Breast epithelium (tissue), 4 donors: ENCODE measurements around the gene PAMR1. TPM values are rescaled to one million over a fixed set of nuclear protein-coding genes. Genes with fewer than 3 reads are reported as not detected.
A peak's percentile ranks its signal among the peaks of the same experiment; 100 is the strongest.

Experiments used
- DNase-seq, 2 donors: peaks; one replicate each; pipeline ENCODE4 v3.0.0-alpha.2; 2019; ENCODE audit warnings: low spot score in 2 of 2
- H3K27ac ChIP-seq, 2 donors: fragments of 200-600 bp; sonication (generic) in 1 of 2; one replicate each; pipeline ENCODE4 v1.5.1; 2016 to 2019; ENCODE audit warnings: mild to moderate bottlenecking in 1 of 2
- H3K27me3 ChIP-seq, 2 donors: fragments of 200-600 bp; sonication (generic) in 1 of 2; one replicate each; pipeline versions ENCODE4 v1.5.1 to v1.6.0; 2017 to 2019; ENCODE audit warnings: control low read depth in 1 of 2, mild to moderate bottlenecking in 1 of 2
- H3K36me3 ChIP-seq: fragments of 200-600 bp; one replicate; pipeline ENCODE4 v1.5.1; 2019
- H3K4me1 ChIP-seq, 2 donors: fragments of 200-600 bp; sonication (generic); one replicate each; pipeline ENCODE4 v1.5.1; 2016 to 2019; ENCODE audit warnings: control low read depth in 1 of 2
- H3K4me3 ChIP-seq, 3 donors: fragments of 200-600 bp; sonication (generic); 1 replicate in 2 of 3; 2 replicates in 1 of 3; pipeline ENCODE4 v1.5.1; 2016 to 2019; ENCODE audit warnings: mild to moderate bottlenecking in 3 of 3, moderate library complexity in 2 of 3
- H3K9me3 ChIP-seq, 2 donors: fragments of 200-600 bp; sonication (generic) in 1 of 2; one replicate each; pipeline ENCODE4 v1.5.1; 2016 to 2019; ENCODE audit warnings: control low read depth in 1 of 2
- POLR2A ChIP-seq: fragments of 450-650 bp; IDR thresholded peaks from one replicate; pipeline ENCODE4 v1.6.1; 2016; ENCODE audit warnings: antibody characterized with exemption, mild to moderate bottlenecking, moderate library complexity
- POLR2AphosphoS5 ChIP-seq, 3 donors: sonication (generic); formaldehyde crosslinking; IDR thresholded peaks; one replicate each; pipeline ENCODE4 v1.6.1; 2017; ENCODE audit warnings: antibody characterized with exemption in 3 of 3
- intact Hi-C: fragments of 100-400 bp; cut with DNase I; formaldehyde crosslinking; loops from one replicate; pipeline ENCODE4 v1.15.1; 2023; ENCODE audit warnings: low total_unique reads
- total RNA-seq, 3 donors: library from RNA; depleted of rRNA; stranded (reverse); fragments of >200 nt; gene quantifications; one replicate each; pipeline ENCODE4 v1.1.0, GENCODE V29; 2016
- TF ChIP-seq, protein P1 (sequence below), 3 donors: fragments of 450-650 bp; IDR thresholded peaks; one replicate each; pipeline ENCODE4 v1.5.1; 2016 to 2017; ENCODE audit warnings: antibody characterized with exemption in 3 of 3, mild to moderate bottlenecking in 3 of 3, moderate library complexity in 3 of 3

Gene PAMR1
- total RNA-seq, 3 donors from 2014 or later = 8.8 to 36.4 (median 11.3) TPM

DNA sequence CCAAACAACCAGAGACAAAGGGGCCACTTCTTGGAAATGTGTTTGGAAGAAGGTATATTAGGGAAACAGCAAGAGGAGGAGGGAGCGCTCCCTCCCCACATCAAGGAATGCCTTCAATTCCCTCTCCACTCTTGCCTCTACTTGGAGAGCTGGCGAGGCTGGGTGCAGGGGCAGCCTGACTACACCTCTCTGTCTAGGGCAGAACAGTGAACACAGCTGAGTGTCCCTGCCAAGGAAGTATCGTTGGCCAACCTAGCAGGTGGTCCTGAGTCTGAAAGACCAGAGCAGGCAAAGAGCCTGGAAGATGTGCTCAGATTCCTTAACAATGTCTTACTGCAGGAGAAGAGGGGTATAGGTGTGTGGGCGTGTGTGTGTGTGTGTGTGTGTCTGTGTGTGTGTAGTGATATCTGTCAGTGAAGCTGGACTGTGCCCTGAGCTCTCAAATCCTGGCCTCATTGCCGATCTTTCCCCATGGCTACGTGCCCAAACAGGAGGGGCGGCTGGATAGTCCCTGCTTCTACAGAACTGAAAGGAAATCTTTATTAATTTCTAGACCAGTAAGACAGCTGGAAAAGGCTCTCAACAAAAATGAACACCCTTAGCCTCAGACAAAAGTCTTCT, 46.8 kb downstream of the PAMR1 start:
- intact Hi-C loops = no loop called here
- Histone ChIP-seq H3K4me1 (no peaks in the 10 kb centered on the region), H3K27ac (peak overlapping the region in 1 of 2 donors; percentile 21), H3K27me3 (no peaks in the 10 kb centered on the region), H3K4me3 (peak overlapping the region in 1 of 3 donors; percentile 6), H3K36me3 (no peaks in the 10 kb centered on the region), H3K9me3 (no peaks in the 10 kb centered on the region)
- DNase-seq = peak in 1 of 2 donors; percentile 47
- TF ChIP-seq, protein P1, sequence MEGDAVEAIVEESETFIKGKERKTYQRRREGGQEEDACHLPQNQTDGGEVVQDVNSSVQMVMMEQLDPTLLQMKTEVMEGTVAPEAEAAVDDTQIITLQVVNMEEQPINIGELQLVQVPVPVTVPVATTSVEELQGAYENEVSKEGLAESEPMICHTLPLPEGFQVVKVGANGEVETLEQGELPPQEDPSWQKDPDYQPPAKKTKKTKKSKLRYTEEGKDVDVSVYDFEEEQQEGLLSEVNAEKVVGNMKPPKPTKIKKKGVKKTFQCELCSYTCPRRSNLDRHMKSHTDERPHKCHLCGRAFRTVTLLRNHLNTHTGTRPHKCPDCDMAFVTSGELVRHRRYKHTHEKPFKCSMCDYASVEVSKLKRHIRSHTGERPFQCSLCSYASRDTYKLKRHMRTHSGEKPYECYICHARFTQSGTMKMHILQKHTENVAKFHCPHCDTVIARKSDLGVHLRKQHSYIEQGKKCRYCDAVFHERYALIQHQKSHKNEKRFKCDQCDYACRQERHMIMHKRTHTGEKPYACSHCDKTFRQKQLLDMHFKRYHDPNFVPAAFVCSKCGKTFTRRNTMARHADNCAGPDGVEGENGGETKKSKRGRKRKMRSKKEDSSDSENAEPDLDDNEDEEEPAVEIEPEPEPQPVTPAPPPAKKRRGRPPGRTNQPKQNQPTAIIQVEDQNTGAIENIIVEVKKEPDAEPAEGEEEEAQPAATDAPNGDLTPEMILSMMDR (IDR thresholded peaks at IDR 0.05) = no peak
- TF ChIP-seq POLR2AphosphoS5 (IDR thresholded peaks at IDR 0.05) (no peak), POLR2A (no peak)

DNA sequence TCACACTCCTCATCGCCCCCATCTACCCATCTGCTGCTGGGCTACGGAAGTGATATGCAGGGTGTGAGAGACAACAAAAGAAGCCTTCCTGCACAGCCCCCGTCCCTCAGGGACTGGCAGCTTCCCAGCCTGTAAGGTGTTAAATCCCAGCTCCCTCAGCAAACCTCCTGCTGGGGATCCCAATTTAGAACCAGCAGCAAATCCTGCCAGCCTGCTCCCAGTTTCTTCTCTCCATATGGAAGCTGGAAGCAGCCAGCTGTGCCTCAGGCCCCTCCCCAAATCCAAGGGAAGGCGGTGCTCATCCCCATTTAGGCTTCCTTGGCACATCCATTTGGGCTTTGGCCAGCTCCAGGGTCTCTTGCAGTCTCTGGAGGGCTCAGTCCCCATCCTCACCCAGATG, 47.5 kb downstream of the PAMR1 start:
- no peaks in the 10 kb centered on the region for H3K4me1 ChIP-seq
- intact Hi-C loops = no loop called here
- no peak overlapping the region for H3K4me3 ChIP-seq
- H3K36me3 ChIP-seq = no peaks in the 10 kb centered on the region
- no peak for DNase-seq
- no peak overlapping the region for H3K27ac ChIP-seq
- no peaks in the 10 kb centered on the region for H3K9me3 ChIP-seq
- H3K27me3 ChIP-seq = no peaks in the 10 kb centered on the region
- TF ChIP-seq POLR2AphosphoS5 (IDR thresholded peaks at IDR 0.05) = no peak
- TF ChIP-seq, protein P1 (IDR thresholded peaks at IDR 0.05) = no peak
- no peak for TF ChIP-seq POLR2A

DNA sequence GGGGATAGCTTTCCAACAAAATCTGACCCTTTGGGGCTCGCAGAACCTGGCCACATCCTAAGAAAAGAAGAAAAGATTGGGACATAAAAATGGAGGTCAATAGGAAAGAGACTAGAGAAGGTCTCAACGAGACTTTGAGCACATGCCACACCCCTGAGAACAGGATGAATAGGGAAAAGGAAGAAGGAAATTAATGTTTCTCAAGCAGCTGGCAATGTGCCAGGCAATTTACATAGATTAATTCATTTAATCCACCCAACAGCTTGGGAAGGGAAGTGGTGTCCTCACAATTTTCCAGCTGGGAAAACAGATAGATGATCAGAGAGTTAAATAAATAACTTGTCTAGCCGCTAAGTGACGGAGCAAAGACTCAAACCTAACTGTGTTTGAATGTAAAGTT, 50.7 kb downstream of the PAMR1 start:
- Histone ChIP-seq H3K4me1 (no peaks in the 10 kb centered on the region), H3K4me3 (no peak overlapping the region), H3K9me3 (no peaks in the 10 kb centered on the region), H3K27me3 (no peaks in the 10 kb centered on the region), H3K27ac (no peak overlapping the region), H3K36me3 (no peaks in the 10 kb centered on the region)
- TF ChIP-seq POLR2A = no peak
- TF ChIP-seq POLR2AphosphoS5 (IDR thresholded peaks at IDR 0.05) = no peak
- TF ChIP-seq, protein P1 (IDR thresholded peaks at IDR 0.05) = no peak
- DNase-seq = no peak
- intact Hi-C loops = no loop called here

DNA sequence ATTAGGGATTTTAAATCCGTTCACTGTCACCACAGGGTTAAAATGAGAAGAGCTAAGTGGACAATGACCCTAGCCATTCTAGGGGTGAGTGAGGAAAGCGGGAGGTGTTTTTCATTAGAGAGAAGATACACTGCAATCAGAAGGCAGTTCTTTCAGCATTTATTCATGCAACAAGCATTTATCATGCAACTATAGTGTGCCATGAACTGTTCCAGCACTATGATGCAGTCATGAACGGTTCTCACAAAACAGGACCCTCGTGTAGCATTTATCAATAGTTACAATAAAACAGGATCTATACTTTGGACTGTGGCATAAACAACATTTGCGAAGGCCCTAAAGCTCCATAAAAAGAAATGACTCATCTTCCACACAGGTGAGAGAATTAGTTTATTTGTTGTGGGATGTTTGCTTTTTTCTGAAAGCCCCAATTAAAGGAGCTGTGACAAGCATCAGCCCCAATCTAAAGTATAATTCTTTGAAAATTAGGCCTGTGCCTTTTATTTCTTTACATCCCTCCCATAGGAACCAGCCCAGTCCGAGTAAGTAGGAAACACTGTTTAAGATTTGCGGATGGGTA, 51.5 kb downstream of the PAMR1 start:
- TF ChIP-seq POLR2A (no peak), POLR2AphosphoS5 (IDR thresholded peaks at IDR 0.05) (no peak)
- TF ChIP-seq, protein P1 (IDR thresholded peaks at IDR 0.05) = no peak
- Histone ChIP-seq H3K4me3 (no peak overlapping the region), H3K36me3 (no peaks in the 10 kb centered on the region), H3K27ac (no peak overlapping the region), H3K4me1 (no peaks in the 10 kb centered on the region), H3K27me3 (no peaks in the 10 kb centered on the region), H3K9me3 (no peaks in the 10 kb centered on the region)
- DNase-seq = no peak
- intact Hi-C loops = no loop called here

DNA sequence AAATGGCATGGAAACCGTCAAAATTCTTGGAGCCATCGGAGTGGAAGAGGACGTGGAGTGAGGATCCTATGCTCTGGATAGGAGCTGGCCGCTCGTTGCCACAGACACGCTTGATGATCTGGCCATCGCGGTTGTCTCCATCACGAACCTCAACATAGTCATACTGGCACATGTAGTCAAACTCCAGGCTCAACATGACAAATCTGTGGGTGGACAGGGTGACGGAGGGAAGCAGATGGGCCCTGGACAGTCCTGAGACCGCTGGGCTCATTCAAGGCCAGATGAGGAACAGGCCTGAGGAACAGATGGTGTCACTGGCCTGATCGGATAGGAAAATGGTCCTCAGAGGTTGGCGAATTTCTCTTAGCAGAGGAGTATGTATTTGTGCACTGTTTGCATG, 54.8 kb downstream of the PAMR1 start:
- intact Hi-C loops = loop anchor here (2.0 kb wide), 1 partner anchor 70 kb away; no protein-coding TSS in a partner anchor
- Histone ChIP-seq H3K36me3 (no peaks in the 10 kb centered on the region), H3K27ac (no peak overlapping the region), H3K9me3 (no peaks in the 10 kb centered on the region), H3K27me3 (no peaks in the 10 kb centered on the region), H3K4me1 (no peaks in the 10 kb centered on the region), H3K4me3 (no peak overlapping the region)
- TF ChIP-seq POLR2AphosphoS5 (IDR thresholded peaks at IDR 0.05) = no peak
- TF ChIP-seq POLR2A = no peak
- TF ChIP-seq, protein P1 (IDR thresholded peaks at IDR 0.05) = no peak
- no peak for DNase-seq
